ENCODE data around the gene UBQLN3. TPM values are rescaled to one million over a fixed set of nuclear protein-coding genes. Genes with fewer than 3 reads are reported as not detected.

Gene UBQLN3
- total RNA-seq, result 1 to 10 TPM in 3 of 4 donors, under 1 TPM in 1; 0.84 to 4.9 (median 2.1) TPM

- Histone ChIP-seq H3K27ac (no peak within 1 kb of the TSS), H3K9me3 (no peaks in the 10 kb centered on the region), H3K4me1 (no peaks in the 10 kb centered on the region), H3K4me3 (no peak within 1 kb of the TSS), H3K36me3 (no peaks in the 10 kb centered on the region), H3K27me3 (no peaks in the 10 kb centered on the region)
- no peak for DNase-seq (ENCODE audit: low spot score in 2 of 2)
- 75 to 78% methylated on average over 4 of the region's 4 CpGs for WGBS, 2 donors
- TF ChIP-seq CTCF (IDR thresholded peaks at IDR 0.05) (no peak), EP300 (IDR thresholded peaks at IDR 0.05) (no peak), POLR2A (IDR thresholded peaks at IDR 0.05) (no peak)
Measured at GRCh38 chr11:5509803-5510202, at the start of gene UBQLN3. UBQLN3 (minus strand) TSS chr11:5509957; CDS start chr11:5509558, 399 bp downstream.

GRCh38 chr11:5557751-5558150, 48.0 kb upstream of the UBQLN3 start:
- Histone ChIP-seq H3K9me3 (no peaks in the 10 kb centered on the region), H3K27me3 (no peaks in the 10 kb centered on the region), H3K4me3 (no peak overlapping the region), H3K27ac (no peak overlapping the region), H3K4me1 (no peaks in the 10 kb centered on the region), H3K36me3 (no peaks in the 10 kb centered on the region)
- TF ChIP-seq CTCF (IDR thresholded peaks at IDR 0.05) (no peak), POLR2A (IDR thresholded peaks at IDR 0.05) (no peak), EP300 (IDR thresholded peaks at IDR 0.05) (no peak)
- DNase-seq (ENCODE audit: low spot score in 2 of 2), result no peak
- 64 to 86% methylated on average over 3 of the region's 3 CpGs for WGBS, 2 donors

- no peaks in the 10 kb centered on the region for H3K36me3 ChIP-seq
- no peaks in the 10 kb centered on the region for H3K27me3 ChIP-seq
- H3K27ac ChIP-seq, result no peak overlapping the region
- no peaks in the 10 kb centered on the region for H3K4me1 ChIP-seq
- 40 to 46% methylated on average over 3 of the region's 3 CpGs for WGBS, 2 donors
- no peaks in the 10 kb centered on the region for H3K9me3 ChIP-seq
- no peak overlapping the region for H3K4me3 ChIP-seq
- no peak for DNase-seq (ENCODE audit: low spot score in 2 of 2)
- TF ChIP-seq EP300 (IDR thresholded peaks at IDR 0.05) (no peak), POLR2A (IDR thresholded peaks at IDR 0.05) (no peak), CTCF (IDR thresholded peaks at IDR 0.05) (no peak)
Measured at GRCh38 chr11:5556596-5557188, 46.9 kb upstream of the UBQLN3 start.

- DNase-seq (ENCODE audit: low spot score in 2 of 2), result no peak
- no peak overlapping the region for H3K27ac ChIP-seq
- H3K4me1 ChIP-seq, result no peaks in the 10 kb centered on the region
- TF ChIP-seq EP300 (IDR thresholded peaks at IDR 0.05) (no peak), CTCF (IDR thresholded peaks at IDR 0.05) (no peak), POLR2A (IDR thresholded peaks at IDR 0.05) (no peak)
- no peaks in the 10 kb centered on the region for H3K9me3 ChIP-seq
- H3K27me3 ChIP-seq, result no peaks in the 10 kb centered on the region
- no peaks in the 10 kb centered on the region for H3K36me3 ChIP-seq
- H3K4me3 ChIP-seq, result no peak overlapping the region
Measured at GRCh38 chr11:5553343-5553742, 43.6 kb upstream of the UBQLN3 start.

GRCh38 chr11:5550440-5551095, 40.8 kb upstream of the UBQLN3 start:
- no peak overlapping the region for H3K27ac ChIP-seq
- H3K9me3 ChIP-seq, result no peaks in the 10 kb centered on the region
- DNase-seq (ENCODE audit: low spot score in 2 of 2), result no peak
- TF ChIP-seq CTCF (IDR thresholded peaks at IDR 0.05), result no peak
- TF ChIP-seq EP300 (IDR thresholded peaks at IDR 0.05), result no peak
- no peak for TF ChIP-seq POLR2A (IDR thresholded peaks at IDR 0.05)
- H3K4me3 ChIP-seq, result no peak overlapping the region
- WGBS, 2 donors, result 75 to 86% methylated on average over 5 of the region's 5 CpGs
- no peaks in the 10 kb centered on the region for H3K36me3 ChIP-seq
- no peaks in the 10 kb centered on the region for H3K27me3 ChIP-seq
- no peaks in the 10 kb centered on the region for H3K4me1 ChIP-seq
